HG02938 (cell line): ENCODE results near the gene MOCS2.

ENCODE experiments used
- ATAC-seq: cut with Tn5 transposase; IDR thresholded peaks from one replicate; pipeline ENCODE4 v1.9.1; 2021; ENCODE audit warnings: mild to moderate bottlenecking, moderate library complexity; ENCODE audit not compliant: unreplicated experiment

MOCS2 gene

GRCh38 chr5:53053364-53053763 is 56.2 kb downstream of the MOCS2 start:
- no peak for ATAC-seq

- ATAC-seq: no peak
These were observed 57.1 kb downstream of the MOCS2 start for GRCh38 chr5:53052499-53052898.

- no peak for ATAC-seq
These were observed 61.3 kb downstream of the MOCS2 start for GRCh38 chr5:53048248-53048647.
